GM12878 (cell line): ENCODE measurements around the gene PFKFB3. TPM values are rescaled to one million over a fixed set of nuclear protein-coding genes. Genes with fewer than 3 reads are reported as not detected.

Experiments used
- ATAC-seq: fragments of 200-7000 bp; cut with Tn5 transposase; 3 replicates; pipeline ENCODE4 v1.9.1; 2020; ENCODE audit warnings: mild to moderate bottlenecking, moderate library complexity
- BruUV-seq: library from RNA; stranded (reverse); fragments of 400-500 nt; replicated peaks from 2 replicates; lab custom pipeline; 2021; lab: Mats Ljungman, UMichigan
- CTCF ChIA-PET: fragments of 300-600 bp; sonication (Branson Sonifier 250); formaldehyde crosslinking; extraction: SDS; loops from one replicate; lab custom pipeline; 2021; ENCODE audit warnings: inconsistent platforms; lab: Yijun Ruan, JAX
- POLR2A ChIA-PET: fragments of 350-600 bp; formaldehyde crosslinking; extraction: SDS; loops from one replicate; lab custom pipeline; 2021; ENCODE audit warnings: inconsistent platforms; lab: Charles Lee
- RAD21 ChIA-PET: fragments of 300-600 bp; sonication (Branson Sonifier 250); formaldehyde crosslinking; loops from one replicate; lab custom pipeline; 2023; ENCODE audit warnings: antibody characterized with exemption; ENCODE audit not compliant: unreplicated experiment; lab: Charles Lee
- SMC1A ChIA-PET: fragments of 300-600 bp; sonication (Branson Sonifier 250); formaldehyde crosslinking; loops from one replicate; lab custom pipeline; 2023; ENCODE audit not compliant: unreplicated experiment, uncharacterized antibody; lab: Charles Lee
- DNase-seq: peaks from one replicate; pipeline ENCODE4 v3.0.0-alpha.2; 2011; ENCODE audit warnings: low read depth, low spot score
- FAIRE-seq: peaks from 3 replicates; lab custom pipeline; 2011; peaks lifted over from hg19 to GRCh38; lab: Jason Lieb, UNC
- H2AFZ ChIP-seq: 2 replicates; pipeline ENCODE4 v1.6.0; 2011; ENCODE audit warnings: low read depth, low read length, control low read depth; ENCODE audit not compliant: control insufficient read depth
- H3K27ac ChIP-seq: 2 replicates; pipeline ENCODE4 v1.5.1; 2011; ENCODE audit warnings: control low read depth; ENCODE audit not compliant: control insufficient read depth, insufficient read depth
- H3K27me3 ChIP-seq, 2 experiments: replicated peaks in 1 of 2; 2 replicates each; pipeline versions ENCODE4 v1.6.0 to v1.6.1; 2011; ENCODE audit warnings: low read length in 1 of 2; ENCODE audit not compliant: control insufficient read depth in 2 of 2, insufficient read depth in 2 of 2
- H3K36me3 ChIP-seq, 2 experiments: 2 replicates each; pipeline ENCODE4 v1.5.1; 2011; ENCODE audit warnings: low read length in 1 of 2; ENCODE audit not compliant: control insufficient read depth in 2 of 2, insufficient read depth in 2 of 2
- H3K4me1 ChIP-seq: 2 replicates; pipeline ENCODE4 v1.6.1; 2011; ENCODE audit warnings: mild to moderate bottlenecking, low read length, moderate library complexity, mixed read lengths; ENCODE audit not compliant: control insufficient read depth, insufficient read depth
- H3K4me2 ChIP-seq: 2 replicates; pipeline ENCODE4 v1.6.0; 2011; ENCODE audit warnings: control low read depth; ENCODE audit not compliant: control insufficient read depth, insufficient read depth
- H3K4me3 ChIP-seq: fragments of 200-600 bp; sonication (generic); 2 replicates; pipeline ENCODE4 v1.5.1; 2016
- H3K79me2 ChIP-seq: 2 replicates; pipeline ENCODE4 v1.6.0; 2011; ENCODE audit warnings: low read length; ENCODE audit not compliant: control insufficient read depth, insufficient read depth
- H3K9ac ChIP-seq: 2 replicates; pipeline ENCODE4 v1.8.0; 2011; ENCODE audit warnings: low read length, control low read depth, mixed read lengths; ENCODE audit not compliant: control insufficient read depth, insufficient read depth
- H3K9me3 ChIP-seq: replicated peaks from 3 replicates; pipeline ENCODE4 v1.5.1; 2011; ENCODE audit warnings: mild to moderate bottlenecking, low read length; ENCODE audit not compliant: control insufficient read depth, insufficient read depth
- H4K20me1 ChIP-seq: 2 replicates; pipeline ENCODE4 v1.6.0; 2011; ENCODE audit not compliant: control insufficient read depth, insufficient read depth
- DPF2 ChIP-seq: fragments of 450-650 bp; IDR thresholded peaks from 2 replicates; pipeline ENCODE4 v1.6.1; 2017; ENCODE audit warnings: mild to moderate bottlenecking
- GATAD2B ChIP-seq: fragments of 450-650 bp; conservative IDR thresholded peaks from 2 replicates; pipeline ENCODE4 v1.6.1; 2017; ENCODE audit warnings: low read depth, mild to moderate bottlenecking, moderate library complexity
- LARP7 ChIP-seq: fragments of 450-650 bp; IDR thresholded peaks from 2 replicates; pipeline ENCODE4 v1.6.1; 2017; ENCODE audit warnings: mild to moderate bottlenecking
- MEF2A ChIP-seq: IDR thresholded peaks from 2 replicates; pipeline ENCODE4 v1.6.1; 2011; ENCODE audit warnings: low read depth, mild to moderate bottlenecking, low read length, moderate library complexity; ENCODE audit not compliant: insufficient read depth
- MXI1 ChIP-seq: fragments of 150-350 bp; IDR thresholded peaks from 2 replicates; pipeline ENCODE4 v1.6.1; 2011; ENCODE audit warnings: low read depth, mild to moderate bottlenecking, inconsistent platforms, low read length, improper control_type of control experiment
- NR2C2 ChIP-seq: IDR thresholded peaks from 2 replicates; pipeline ENCODE4 v1.6.1; 2011; ENCODE audit warnings: borderline replicate concordance, low read depth; ENCODE audit not compliant: control insufficient read depth, insufficient read length
- SMARCA5 ChIP-seq: fragments of 450-650 bp; IDR thresholded peaks from 2 replicates; pipeline ENCODE4 v1.6.1; 2017; ENCODE audit warnings: mild to moderate bottlenecking
- SUZ12 ChIP-seq: fragments of 200-600 bp; sonication (generic); IDR thresholded peaks from one replicate; pipeline ENCODE4 v1.6.1; 2018; ENCODE audit warnings: antibody characterized with exemption, mild to moderate bottlenecking; ENCODE audit not compliant: unreplicated experiment
- TCF3 ChIP-seq: IDR thresholded peaks from 2 replicates; pipeline ENCODE4 v1.6.1; 2012; ENCODE audit warnings: low read depth, mild to moderate bottlenecking, low read length, borderline replicate concordance; ENCODE audit not compliant: insufficient read depth
- ZNF217 ChIP-seq: fragments of 450-650 bp; IDR thresholded peaks from 2 replicates; pipeline ENCODE4 v1.6.1; 2017; ENCODE audit warnings: antibody characterized with exemption, mild to moderate bottlenecking
- WGBS: methylation state at CpG from one replicate; pipeline ENCODE4 v1.1.6; 2016; ENCODE audit warnings: low lambda C conversion rate; ENCODE audit not compliant: insufficient replicate concordance, insufficient coverage; ENCODE audit errors: missing lambda C conversion rate; 5-methylcytosine and 5-hydroxymethylcytosine counted together
- in situ Hi-C: fragments of 300-500 bp; cut with MboI; formaldehyde crosslinking; loops from 9 replicates; pipeline ENCODE4 v1.14.3; 2018; ENCODE audit warnings: mixed read lengths
- intact Hi-C: fragments of 100-400 bp; cut with micrococcal nuclease; formaldehyde crosslinking; loops from one replicate; pipeline ENCODE4 v1.14.2; 2022; ENCODE audit not compliant: unreplicated experiment
- polyA plus RNA-seq, 11 experiments: library from polyadenylated mRNA; depleted of rRNA in 4 of 11; unstranded in 6 of 11; stranded (reverse) in 5 of 11; fragments of >200 nt; fragmentation: Nextera tagmentation in 4 of 11; fragmentation: Illumina TruSeq in 1 of 11; extraction: Ambion mirVana in 4 of 11; extraction: Trizol in 1 of 11; gene quantifications; 1 replicate in 1 of 11; 2 replicates in 10 of 11; pipeline versions ENCODE4 v1.2.1 to v1.2.3, GENCODE V29; 2011 to 2016; ENCODE audit warnings: inconsistent platforms in 2 of 11, missing spikeins in 2 of 11, low read depth in 1 of 11
- total RNA-seq, 4 experiments: library from RNA; depleted of rRNA in 3 of 4; stranded (reverse); fragments of >200 nt in 3 of 4; fragmentation: Illumina TruSeq in 1 of 4; extraction: Trizol in 1 of 4; gene quantifications; 2 replicates each; pipeline versions ENCODE4 v1.2.1 to v1.2.3, GENCODE V29; 2013 to 2021
- TF ChIP-seq, protein P1 (sequence below): fragments of 450-650 bp; IDR thresholded peaks from 2 replicates; pipeline ENCODE4 v1.6.1; 2017; ENCODE audit warnings: mild to moderate bottlenecking, moderate library complexity
- TF ChIP-seq, protein P2 (sequence below): fragments of 450-650 bp; IDR thresholded peaks from 2 replicates; pipeline ENCODE4 v1.6.1; 2017; ENCODE audit warnings: borderline replicate concordance

Gene PFKFB3
- total and polyA plus RNA-seq, 10 of the 15 experiments (the other 5 are each of a cell fraction or from before 2014, with no cell fraction given), result 1.6 to 46.7 (median 13.7) TPM

DNA sequence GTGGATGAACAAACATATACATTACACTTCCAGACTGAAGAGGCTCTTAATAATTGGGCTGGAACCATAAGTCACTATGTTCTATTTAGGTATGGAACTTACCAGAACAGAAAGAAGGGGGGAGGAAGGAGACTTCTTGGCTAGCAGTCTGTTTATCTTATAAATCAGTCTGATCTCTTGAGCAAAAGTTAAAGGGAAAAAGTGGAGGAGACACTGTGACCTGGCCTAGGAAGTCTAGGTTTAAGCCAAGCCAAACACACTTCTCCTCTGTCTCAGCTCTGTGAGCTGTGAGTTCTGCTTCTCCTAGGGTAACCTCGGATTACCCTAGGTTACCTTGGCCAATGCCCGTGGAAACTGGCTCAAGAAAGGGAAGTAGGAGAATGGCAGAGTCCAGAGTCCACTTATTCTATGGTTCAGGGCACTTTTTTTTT is 95.2 kb downstream of the PFKFB3 start (continued):
- TF ChIP-seq, protein P1, sequence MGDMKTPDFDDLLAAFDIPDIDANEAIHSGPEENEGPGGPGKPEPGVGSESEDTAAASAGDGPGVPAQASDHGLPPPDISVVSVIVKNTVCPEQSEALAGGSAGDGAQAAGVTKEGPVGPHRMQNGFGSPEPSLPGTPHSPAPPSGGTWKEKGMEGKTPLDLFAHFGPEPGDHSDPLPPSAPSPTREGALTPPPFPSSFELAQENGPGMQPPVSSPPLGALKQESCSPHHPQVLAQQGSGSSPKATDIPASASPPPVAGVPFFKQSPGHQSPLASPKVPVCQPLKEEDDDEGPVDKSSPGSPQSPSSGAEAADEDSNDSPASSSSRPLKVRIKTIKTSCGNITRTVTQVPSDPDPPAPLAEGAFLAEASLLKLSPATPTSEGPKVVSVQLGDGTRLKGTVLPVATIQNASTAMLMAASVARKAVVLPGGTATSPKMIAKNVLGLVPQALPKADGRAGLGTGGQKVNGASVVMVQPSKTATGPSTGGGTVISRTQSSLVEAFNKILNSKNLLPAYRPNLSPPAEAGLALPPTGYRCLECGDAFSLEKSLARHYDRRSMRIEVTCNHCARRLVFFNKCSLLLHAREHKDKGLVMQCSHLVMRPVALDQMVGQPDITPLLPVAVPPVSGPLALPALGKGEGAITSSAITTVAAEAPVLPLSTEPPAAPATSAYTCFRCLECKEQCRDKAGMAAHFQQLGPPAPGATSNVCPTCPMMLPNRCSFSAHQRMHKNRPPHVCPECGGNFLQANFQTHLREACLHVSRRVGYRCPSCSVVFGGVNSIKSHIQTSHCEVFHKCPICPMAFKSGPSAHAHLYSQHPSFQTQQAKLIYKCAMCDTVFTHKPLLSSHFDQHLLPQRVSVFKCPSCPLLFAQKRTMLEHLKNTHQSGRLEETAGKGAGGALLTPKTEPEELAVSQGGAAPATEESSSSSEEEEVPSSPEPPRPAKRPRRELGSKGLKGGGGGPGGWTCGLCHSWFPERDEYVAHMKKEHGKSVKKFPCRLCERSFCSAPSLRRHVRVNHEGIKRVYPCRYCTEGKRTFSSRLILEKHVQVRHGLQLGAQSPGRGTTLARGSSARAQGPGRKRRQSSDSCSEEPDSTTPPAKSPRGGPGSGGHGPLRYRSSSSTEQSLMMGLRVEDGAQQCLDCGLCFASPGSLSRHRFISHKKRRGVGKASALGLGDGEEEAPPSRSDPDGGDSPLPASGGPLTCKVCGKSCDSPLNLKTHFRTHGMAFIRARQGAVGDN, result 0 out of 2 replicates have a peak, but pooled peaks have one; percentile 31
- TF ChIP-seq NR2C2 (no peak), DPF2 (no peak), MEF2A (no peak), SUZ12 (no peak), MXI1 (no peak)

DNA sequence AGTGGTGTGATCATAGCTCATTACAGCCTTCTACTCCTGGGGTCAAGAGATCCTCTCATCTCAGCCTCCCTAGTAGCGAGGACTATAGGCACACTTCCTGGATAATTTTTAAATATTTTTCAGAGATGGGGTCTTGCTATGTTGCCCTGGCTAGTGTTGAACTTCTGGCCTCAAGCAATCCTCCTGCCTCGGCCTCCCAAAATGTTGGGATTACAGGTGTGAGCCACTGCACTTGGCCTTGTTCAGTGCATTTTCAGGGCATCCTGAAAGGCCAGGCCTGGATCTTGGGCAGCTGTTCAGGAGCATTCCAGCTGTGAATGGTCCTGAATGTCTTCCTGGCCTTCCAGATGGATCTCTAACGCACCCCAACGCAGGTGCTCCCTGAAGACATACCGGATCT is 95.7 kb downstream of the PFKFB3 start:
- intact Hi-C loops (loop anchor here (5.0 kb wide), 1 partner anchor 96 kb away; the partner anchor contains the start of gene PFKFB3), in situ Hi-C loops (no loop called here)
- BruUV-seq, result no TSS peak
- no peaks in the 10 kb centered on the region for H3K79me2 ChIP-seq
- FAIRE-seq (no peak), DNase-seq (no peak), ATAC-seq (no peak)
- RAD21 ChIA-PET, result interaction anchor here (0.6 to 7.2 kb wide), 8 partner anchors 23 to 454 kb away, joined by 3 to 71 read pairs (median 5); no protein-coding TSS in a partner anchor
- TF ChIP-seq TCF3 (no peak), LARP7 (0 out of 2 replicates have a peak, but pooled peaks have one; percentile 37), SMARCA5 (peak; percentile 18; the same call in 1 of the 2 replicates), GATAD2B (no peak), ZNF217 (peak; percentile 45; the same call in 1 of the 2 replicates)
- TF ChIP-seq, protein P2, sequence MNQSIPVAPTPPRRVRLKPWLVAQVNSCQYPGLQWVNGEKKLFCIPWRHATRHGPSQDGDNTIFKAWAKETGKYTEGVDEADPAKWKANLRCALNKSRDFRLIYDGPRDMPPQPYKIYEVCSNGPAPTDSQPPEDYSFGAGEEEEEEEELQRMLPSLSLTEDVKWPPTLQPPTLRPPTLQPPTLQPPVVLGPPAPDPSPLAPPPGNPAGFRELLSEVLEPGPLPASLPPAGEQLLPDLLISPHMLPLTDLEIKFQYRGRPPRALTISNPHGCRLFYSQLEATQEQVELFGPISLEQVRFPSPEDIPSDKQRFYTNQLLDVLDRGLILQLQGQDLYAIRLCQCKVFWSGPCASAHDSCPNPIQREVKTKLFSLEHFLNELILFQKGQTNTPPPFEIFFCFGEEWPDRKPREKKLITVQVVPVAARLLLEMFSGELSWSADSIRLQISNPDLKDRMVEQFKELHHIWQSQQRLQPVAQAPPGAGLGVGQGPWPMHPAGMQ, result no peak
- H3K4me1 ChIP-seq, result peaks cover 31% of the 10 kb centered on the region
- no peak overlapping the region for H3K9ac ChIP-seq
- H3K36me3 ChIP-seq, result no peaks in the 10 kb centered on the region
- CTCF ChIA-PET, result interaction anchor here (0.7 to 3.7 kb wide), 7 partner anchors 22 to 162 kb away, joined by 3 to 20 read pairs (median 4); no protein-coding TSS in a partner anchor
- SMC1A ChIA-PET, result interaction anchor here (0.6 to 11.0 kb wide), 9 partner anchors 14 to 101 kb away, joined by 3 to 153 read pairs (median 23); partner anchors contain the start of gene PFKFB3
- no peak overlapping the region for H3K4me3 ChIP-seq
- no peak overlapping the region for H3K4me2 ChIP-seq
- WGBS, result 89% methylated on average over 5 of the region's 5 CpGs
- H3K27me3 ChIP-seq, result no peaks in the 10 kb centered on the region
- no peak overlapping the region for H2AFZ ChIP-seq
- H3K27ac ChIP-seq, result no peak overlapping the region
- POLR2A ChIA-PET, result interaction anchor here (0.5 to 1.6 kb wide), 5 partner anchors 16 to 53 kb away, joined by 3 to 15 read pairs (median 3); no protein-coding TSS in a partner anchor
- peaks cover 9% of the 10 kb centered on the region; the same call in 2 of the 3 replicates for H3K9me3 ChIP-seq
- H4K20me1 ChIP-seq, result no peaks in the 10 kb centered on the region
